ENCODE results near the gene RFNG.
A peak's percentile ranks its signal among the peaks of the same experiment; 100 is the strongest.

Gene RFNG

GRCh38 chr17:82023447-82024241 lies 28.0 kb downstream of the RFNG start:
- peak; percentile 35 for DNase-seq

- DNase-seq, result peak; percentile 100
These were observed 28.6 kb downstream of the RFNG start, which contains the start of gene LRRC45 for GRCh38 chr17:82022981-82023446. TSS of gene LRRC45 (plus strand) at chr17:82023305. CDS start at chr17:82023644, 339 bp downstream.

DNA sequence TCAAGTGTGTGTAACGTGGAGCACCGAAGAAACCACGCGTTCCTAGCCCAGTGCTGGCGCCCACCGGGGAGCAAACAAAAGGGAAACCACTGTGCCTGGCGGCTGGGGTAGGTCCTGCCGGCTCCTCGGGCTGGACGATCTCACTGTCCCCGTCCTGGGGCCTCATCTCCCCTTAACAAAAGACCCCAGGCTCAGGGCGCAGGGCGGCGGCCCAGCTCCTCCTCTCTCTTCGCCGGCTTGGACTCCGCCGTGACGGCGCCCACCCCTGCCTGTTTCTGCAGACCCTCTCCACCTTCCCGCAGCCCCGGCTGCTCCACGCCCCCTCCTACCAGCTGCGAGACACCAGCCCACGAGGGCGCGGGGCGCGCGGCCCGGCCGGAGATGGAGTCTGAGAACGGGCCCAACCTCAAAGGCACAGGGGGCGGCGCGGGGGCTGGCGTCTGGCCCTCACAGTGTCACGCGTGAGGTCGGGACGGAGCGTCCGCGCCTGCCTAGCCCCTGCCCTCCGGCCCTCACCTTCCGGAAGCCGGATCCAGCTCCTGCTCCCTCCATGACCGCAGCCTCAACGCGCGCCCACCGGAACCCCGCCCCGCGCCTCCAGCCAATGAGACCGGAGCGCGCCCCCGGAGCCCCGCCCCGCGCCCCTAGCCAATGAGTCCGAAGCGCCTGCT lies 29.2 kb downstream of the RFNG start, which contains the start of gene CENPX:
Gene CENPX (minus strand): TSS at position 569 of the 671 bp plus-strand sequence. CDS start 17 bp downstream, at position 552.
- DNase-seq, result no peak

- peak; percentile 30 for DNase-seq
These were observed 29.7 kb downstream of the RFNG start for GRCh38 chr17:82021900-82022309.

DNA sequence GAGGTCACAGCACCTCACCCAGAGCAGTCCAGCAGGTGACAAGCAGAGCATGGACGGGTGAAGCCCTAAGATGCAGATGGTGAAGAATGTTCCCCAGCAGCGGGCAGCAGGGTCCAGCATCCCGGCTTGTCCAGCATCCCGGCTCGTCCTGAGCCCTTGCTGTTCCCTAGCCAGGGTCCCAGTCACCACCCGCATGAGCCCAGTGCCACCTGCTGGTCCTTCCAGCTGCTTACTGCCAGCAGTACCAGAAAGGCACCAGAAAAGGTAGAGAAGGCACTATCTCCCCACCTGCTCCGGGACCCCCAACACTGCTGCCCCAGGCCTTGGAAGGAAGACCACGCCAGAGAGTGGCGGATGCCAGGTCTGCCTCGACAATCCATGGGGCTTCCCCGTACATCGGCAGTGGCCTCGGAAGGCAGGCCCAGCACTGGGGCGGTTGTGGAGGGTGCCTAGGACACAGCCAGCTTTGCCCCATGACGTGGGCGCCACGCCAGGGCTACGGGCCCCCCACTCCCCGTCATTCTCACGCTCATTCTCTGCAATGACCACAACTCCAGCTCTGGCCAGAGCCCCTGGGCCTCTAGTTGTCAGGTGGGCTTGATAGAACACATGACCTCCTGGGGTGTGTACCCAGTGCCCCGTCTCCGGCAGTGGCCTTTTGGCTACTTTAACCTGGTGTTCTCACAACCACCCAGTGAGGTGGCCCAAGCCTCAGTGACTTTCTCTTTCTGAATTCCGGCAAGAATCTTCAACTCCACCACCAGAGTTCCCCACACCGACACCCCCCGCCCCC lies 30.3 kb downstream of the RFNG start:
- peak; percentile 63 for DNase-seq

DNA sequence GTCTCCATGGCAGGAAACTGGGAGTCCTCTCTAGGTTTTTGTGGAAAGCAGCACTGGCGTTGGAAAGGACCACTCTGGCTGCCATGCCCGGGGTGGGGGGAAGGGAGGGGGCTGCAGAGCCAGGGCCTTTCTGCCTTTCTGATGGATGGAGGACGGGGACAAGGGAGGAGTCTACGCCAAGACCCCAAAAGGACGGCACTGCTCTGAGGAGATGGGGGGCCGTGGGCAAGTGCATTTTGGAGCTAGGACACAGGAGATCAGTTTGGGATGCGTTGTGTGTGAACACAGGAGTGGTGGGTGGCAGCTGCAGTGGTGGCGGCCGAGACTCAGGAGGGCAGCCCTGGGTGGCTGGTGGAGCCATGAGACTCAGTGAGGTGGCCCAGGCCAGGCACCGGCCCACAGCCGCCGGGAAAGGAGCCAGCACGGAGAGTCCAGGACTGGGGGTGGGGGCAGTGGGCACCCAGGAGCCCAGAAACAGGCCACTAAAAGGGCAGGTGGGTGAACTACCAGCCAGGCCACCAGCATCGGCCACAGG lies 31.0 kb downstream of the RFNG start:
- no peak for DNase-seq

DNA sequence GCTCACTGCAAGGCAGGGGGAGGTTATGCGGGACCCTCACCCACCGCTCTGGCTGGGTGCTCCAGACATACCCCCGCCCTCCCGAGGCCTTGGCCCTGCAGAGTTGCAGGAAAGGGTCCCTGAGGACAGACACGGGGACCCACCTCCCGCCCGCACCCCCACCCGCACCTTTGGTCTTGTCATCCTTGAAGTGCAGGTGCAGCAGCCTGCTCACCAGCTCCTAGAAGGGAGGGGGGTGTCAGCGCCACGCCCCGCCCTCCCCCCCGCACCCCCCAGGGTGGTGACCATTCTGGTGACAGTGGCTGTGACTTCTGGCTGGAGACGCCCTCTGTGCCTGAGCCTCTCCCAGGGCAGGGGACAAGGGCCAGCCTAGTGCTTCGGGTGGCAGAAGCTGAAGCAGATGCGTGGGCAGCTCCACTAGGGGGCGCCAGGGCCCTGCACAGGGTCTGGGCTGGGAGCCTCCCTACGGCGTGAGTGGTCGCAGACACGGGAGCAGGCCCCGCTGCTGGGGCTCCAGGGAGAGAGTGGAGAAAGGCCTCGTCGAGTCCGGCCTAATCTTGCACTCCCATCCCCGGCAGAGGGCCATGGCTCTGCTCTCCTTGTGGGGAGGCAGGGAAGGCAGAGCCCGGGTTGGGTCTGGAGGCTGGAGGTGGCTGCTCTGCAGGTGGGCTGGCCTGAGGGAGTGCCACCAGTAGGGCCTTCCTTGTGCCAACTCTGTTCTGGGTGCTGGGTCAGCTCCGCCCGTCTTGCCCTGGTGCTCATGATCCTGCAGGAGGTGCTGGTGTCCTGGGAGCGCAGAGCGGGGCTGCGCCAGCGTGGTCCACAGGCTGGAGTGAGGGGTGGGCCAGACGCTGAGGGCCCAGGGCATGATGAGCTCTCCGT lies 31.7 kb downstream of the RFNG start:
- DNase-seq, result peak; percentile 84

GRCh38 chr17:82018989-82019689 lies 32.5 kb downstream of the RFNG start:
- DNase-seq, result no peak

GRCh38 chr17:82018152-82018988 lies 33.2 kb downstream of the RFNG start:
- no peak for DNase-seq

DNA sequence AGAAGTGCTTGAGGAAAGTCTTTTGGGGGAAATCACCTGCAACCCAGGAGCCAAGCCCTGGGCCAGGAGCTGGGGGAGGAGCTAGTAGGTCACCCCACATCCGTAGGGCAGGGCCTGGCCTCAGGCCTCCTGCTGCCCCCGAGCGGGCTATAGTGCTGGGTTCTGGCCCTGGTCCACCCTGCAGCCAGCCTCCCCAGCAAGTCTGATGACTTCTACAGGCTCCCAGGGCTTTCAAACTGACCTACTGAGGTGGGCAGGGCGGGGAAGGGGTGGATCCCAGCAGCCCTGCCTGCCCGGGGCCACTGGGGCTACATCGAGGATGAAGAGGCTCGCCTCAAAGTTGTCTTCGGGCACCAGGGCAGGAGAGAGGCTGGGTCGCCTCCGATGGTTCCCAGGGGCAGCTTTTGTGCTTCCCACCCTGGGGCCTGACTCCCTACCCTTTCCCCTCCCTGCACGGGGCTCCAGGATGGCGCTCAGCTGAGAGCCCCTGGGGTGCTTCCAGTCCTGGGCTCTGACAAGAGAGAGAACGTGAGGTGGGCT lies 33.9 kb downstream of the RFNG start:
- no peak for DNase-seq

GRCh38 chr17:82016875-82017459 lies 34.6 kb downstream of the RFNG start:
- DNase-seq, result no peak

- no peak for DNase-seq
These were observed 35.3 kb downstream of the RFNG start for GRCh38 chr17:82016061-82016874.

DNA sequence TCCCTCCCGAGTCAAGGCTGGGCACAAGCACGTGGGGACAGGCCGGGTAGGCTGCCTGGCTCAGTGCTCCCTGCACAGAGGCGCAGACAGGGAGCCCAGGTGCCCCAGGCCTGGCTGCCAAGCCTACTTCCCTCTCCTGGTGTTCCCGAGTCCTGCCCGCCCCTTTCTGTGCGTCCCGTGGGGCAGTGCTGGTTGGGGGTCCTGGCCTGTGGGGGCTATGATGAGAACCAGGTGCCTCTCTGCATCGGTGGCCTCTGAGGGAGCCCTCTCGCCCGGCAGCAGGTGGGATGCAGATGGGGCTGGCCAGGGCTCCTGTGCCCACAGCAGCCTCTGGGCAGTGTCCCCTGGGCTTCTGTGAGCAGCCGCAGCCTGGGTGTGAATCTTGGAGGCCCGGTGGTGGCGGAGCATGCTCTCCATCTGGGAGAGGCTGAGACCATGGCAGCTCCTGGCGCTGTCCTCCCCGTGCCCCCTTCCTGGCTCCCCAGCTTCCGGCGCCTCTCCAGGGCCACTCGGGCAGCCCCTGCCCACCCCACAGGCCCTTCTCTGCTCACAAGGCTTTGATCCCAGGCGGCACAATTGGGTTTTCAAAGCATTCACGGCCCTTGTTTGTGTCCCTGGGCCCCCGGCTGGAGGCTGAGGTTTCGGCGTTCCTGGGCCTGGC lies 36.2 kb downstream of the RFNG start:
- DNase-seq, result no peak

GRCh38 chr17:82014971-82015310 lies 36.7 kb downstream of the RFNG start:
- no peak for DNase-seq

GRCh38 chr17:82014432-82014831 lies 37.2 kb downstream of the RFNG start:
- DNase-seq, result no peak

DNA sequence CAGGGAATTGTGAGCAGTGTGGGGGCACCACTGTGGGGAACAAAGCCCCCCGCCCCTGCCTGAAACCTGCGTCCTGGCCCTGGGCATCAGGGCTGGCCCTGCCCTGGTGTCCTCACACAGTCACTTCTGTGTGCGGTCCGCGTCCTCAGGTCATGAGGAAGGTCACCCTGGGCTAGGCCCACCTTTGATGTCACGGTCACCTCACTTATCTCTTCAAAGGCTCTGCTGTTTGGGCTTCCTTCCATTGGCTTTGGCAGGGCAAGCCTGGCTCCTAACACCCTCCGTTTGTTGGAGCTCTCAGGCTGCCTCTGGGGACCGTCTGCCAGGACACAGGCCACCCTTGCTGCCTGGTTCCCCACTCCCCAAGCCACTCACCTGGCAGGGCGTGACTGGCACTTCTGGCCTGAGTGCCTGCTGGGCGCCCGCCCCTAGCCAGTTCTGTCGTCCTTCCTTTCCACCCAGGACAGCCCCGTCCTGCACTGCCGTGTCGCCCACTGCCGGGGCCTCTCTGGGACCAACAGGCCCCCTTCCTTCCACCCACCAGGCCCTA lies 37.8 kb downstream of the RFNG start:
- no peak for DNase-seq

- no peak for DNase-seq
These were observed 38.3 kb downstream of the RFNG start for GRCh38 chr17:82013341-82013740.

All from activated CD4-positive, alpha-beta T cell treated with anti-CD3 and anti-CD28 coated beads, Interleukin-2, Interleukin-6, amounts not matched to agents 100 ng/mL and 50 ng/mL, durations not matched to agents 16 hours and 8 hours (primary cell).